Kidney epithelial cell (primary cell): ENCODE data around the gene PLP2. TPM values are rescaled to one million over a fixed set of nuclear protein-coding genes. Genes with fewer than 3 reads are reported as not detected.

ENCODE experiments used
- DNase-seq: peaks from one replicate; pipeline ENCODE4 v3.0.0-alpha.2; 2010; ENCODE audit warnings: low read depth
- H3K27me3 ChIP-seq: 2 replicates; pipeline ENCODE4 v1.6.0; 2011; ENCODE audit warnings: low read length; ENCODE audit not compliant: control insufficient read depth, insufficient read depth
- H3K36me3 ChIP-seq: 2 replicates; pipeline ENCODE4 v1.5.1; 2011; ENCODE audit warnings: low read length; ENCODE audit not compliant: control insufficient read depth, insufficient read depth
- H3K4me3 ChIP-seq: 2 replicates; pipeline ENCODE4 v1.5.1; 2011; ENCODE audit warnings: low read depth, mild to moderate bottlenecking, control low read depth, low read length
- CTCF ChIP-seq: IDR thresholded peaks from 2 replicates; pipeline ENCODE4 v1.5.1; 2011; ENCODE audit warnings: mild to moderate bottlenecking, moderate library complexity, low read length, control low read depth, inconsistent platforms; ENCODE audit not compliant: insufficient read depth, poor library complexity, severe bottlenecking
- total RNA-seq: library from RNA; depleted of rRNA; stranded (reverse); fragments of >200 nt; gene quantifications from 2 replicates; pipeline ENCODE4 v1.2.3, GENCODE V29; 2015

Gene PLP2
- total RNA-seq, 1 donor from 2014 or later: 82.6 TPM

DNA sequence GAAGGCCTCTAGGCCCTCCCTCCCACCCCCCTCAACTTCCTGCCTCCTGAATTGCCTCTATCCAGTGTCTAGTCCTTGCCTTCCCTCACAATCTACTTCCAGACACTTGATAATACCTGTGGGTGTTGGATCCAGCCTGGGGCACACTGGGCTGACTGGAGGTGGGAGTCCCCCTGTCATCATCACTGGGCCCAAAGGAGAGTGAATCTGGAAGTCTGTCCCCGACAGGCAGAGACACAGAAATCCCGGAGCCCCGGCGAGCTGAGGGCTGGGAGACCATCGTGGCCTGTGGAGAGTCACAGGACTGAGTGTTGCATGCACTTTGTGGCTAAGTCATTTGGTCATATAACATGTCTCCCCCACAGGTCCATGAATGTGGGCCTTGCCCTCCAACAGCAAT, 36.7 kb downstream of the PLP2 start:
- H3K27me3 ChIP-seq: no peaks in the 10 kb centered on the region
- TF ChIP-seq CTCF: no peak
- DNase-seq: no peak
- no peak overlapping the region for H3K4me3 ChIP-seq
- no peaks in the 10 kb centered on the region for H3K36me3 ChIP-seq

DNA sequence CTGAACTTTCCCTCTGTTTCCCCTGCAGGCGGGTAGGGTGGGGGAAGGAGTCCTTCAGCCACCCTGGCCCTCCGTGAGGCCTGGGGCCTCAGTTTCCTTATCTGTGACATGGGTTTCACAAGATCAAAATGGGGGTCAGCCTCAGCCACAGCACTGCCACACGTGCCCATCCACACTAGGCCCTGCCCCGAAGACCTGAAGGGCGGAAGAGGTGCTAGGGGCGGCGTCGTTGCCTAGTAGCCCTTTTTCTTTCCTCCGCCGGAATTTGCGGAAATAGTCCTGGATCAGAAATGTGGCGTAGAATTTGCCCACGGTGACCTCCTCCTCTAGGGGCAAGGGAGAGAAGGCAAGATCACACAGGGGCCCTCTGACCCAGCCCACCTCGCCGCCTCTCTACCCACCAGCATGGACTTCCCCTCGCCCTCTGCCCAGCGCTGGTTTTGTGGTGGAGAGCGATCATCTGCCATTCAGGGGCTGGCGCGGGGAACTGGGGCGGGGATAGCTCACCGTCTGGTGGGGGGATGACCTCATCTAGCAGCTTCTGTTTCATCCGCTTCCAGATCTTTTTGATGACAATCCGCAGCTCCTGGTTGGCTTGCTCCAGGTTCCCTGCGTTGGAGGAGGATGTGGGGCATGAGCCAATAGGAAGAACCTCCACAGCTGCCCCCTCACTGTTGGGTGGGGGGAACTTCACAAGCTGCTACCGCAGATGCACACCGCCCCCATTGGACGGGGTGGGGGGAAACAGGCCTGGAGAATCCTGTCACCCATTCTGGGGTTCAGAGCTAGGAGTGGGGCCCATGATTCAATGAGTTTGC, 37.9 kb downstream of the PLP2 start:
- no peaks in the 10 kb centered on the region for H3K36me3 ChIP-seq
- H3K27me3 ChIP-seq: no peaks in the 10 kb centered on the region
- no peak for DNase-seq
- no peak for TF ChIP-seq CTCF
- H3K4me3 ChIP-seq: no peak overlapping the region

DNA sequence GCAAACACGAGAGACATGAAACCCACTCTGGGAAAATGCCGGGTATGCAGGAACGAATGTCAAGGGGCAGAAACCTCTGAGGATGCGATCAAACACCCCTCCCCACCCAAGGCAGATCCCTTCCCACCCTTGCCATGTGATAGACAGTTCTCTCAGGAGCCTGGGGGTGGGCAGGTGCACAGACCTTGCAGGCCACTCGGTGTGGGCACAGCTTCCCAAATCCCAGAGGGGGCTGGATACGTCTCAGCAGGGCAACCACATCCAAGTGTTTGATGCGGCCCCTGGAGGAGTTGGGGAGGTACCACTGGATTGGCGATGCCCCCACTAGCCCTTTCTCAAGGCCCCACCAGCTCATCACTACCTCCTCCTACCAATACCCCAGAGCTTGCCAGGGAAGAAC, 38.7 kb downstream of the PLP2 start:
- Histone ChIP-seq H3K27me3 (no peaks in the 10 kb centered on the region), H3K36me3 (no peaks in the 10 kb centered on the region), H3K4me3 (no peak overlapping the region)
- no peak for TF ChIP-seq CTCF
- DNase-seq: no peak

DNA sequence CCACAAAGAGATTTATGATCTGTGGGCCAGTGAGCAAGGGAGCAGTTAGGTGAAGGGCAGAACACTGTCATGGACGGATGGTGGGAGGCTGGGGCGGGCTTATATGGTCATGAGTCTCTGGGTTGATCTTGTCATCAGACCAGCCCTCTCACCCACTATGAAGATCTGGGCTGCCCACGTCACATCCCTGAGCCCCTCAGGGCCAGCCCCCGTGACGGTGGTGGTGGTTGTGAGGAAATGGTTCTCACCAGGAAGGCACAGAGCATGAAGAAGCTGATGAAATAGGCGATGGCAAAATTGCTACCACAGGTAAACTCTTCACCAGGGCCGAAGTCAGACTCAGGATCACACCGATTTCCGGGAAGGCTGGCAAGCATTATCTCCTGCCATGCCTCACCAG, 39.4 kb downstream of the PLP2 start:
- no peaks in the 10 kb centered on the region for H3K36me3 ChIP-seq
- TF ChIP-seq CTCF: no peak
- H3K27me3 ChIP-seq: no peaks in the 10 kb centered on the region
- no peak overlapping the region for H3K4me3 ChIP-seq
- no peak for DNase-seq

- no peaks in the 10 kb centered on the region for H3K36me3 ChIP-seq
- H3K4me3 ChIP-seq: no peak overlapping the region
- H3K27me3 ChIP-seq: no peaks in the 10 kb centered on the region
- no peak for TF ChIP-seq CTCF
- DNase-seq: no peak
These were observed 40.5 kb downstream of the PLP2 start for GRCh38 chrX:49212209-49212608.

GRCh38 chrX:49212861-49213260, 41.2 kb downstream of the PLP2 start:
- Histone ChIP-seq H3K27me3 (no peaks in the 10 kb centered on the region), H3K4me3 (no peak overlapping the region), H3K36me3 (no peaks in the 10 kb centered on the region)
- DNase-seq: no peak
- TF ChIP-seq CTCF: no peak
